GM13977 (cell line): ENCODE data around the gene EPHB1.

Source experiments
- DNase-seq: peaks from one replicate; pipeline ENCODE4 v3.0.0; 2012; ENCODE audit warnings: low spot score
- in situ Hi-C: fragments of 300-500 bp; cut with MboI; formaldehyde crosslinking; loops from one replicate; pipeline ENCODE4 v1.12.0; 2022; ENCODE audit warnings: low sequenced_read_pairs, low pct_unique_long_range_greater_than_20kb, mixed read lengths, inconsistent platforms; ENCODE audit not compliant: unreplicated experiment
- TF ChIP-seq, protein P1 (sequence below): IDR thresholded peaks from 2 replicates; pipeline ENCODE4 v1.5.1; 2012; ENCODE audit warnings: mild to moderate bottlenecking, control low read depth; ENCODE audit not compliant: insufficient read depth; ENCODE audit errors: extremely low read depth, missing control alignments

Gene EPHB1

GRCh38 chr3:134794950-134795745, at the start of gene EPHB1:
Gene EPHB1 (plus strand): TSS chr3:134795260.
- TF ChIP-seq, protein P1, sequence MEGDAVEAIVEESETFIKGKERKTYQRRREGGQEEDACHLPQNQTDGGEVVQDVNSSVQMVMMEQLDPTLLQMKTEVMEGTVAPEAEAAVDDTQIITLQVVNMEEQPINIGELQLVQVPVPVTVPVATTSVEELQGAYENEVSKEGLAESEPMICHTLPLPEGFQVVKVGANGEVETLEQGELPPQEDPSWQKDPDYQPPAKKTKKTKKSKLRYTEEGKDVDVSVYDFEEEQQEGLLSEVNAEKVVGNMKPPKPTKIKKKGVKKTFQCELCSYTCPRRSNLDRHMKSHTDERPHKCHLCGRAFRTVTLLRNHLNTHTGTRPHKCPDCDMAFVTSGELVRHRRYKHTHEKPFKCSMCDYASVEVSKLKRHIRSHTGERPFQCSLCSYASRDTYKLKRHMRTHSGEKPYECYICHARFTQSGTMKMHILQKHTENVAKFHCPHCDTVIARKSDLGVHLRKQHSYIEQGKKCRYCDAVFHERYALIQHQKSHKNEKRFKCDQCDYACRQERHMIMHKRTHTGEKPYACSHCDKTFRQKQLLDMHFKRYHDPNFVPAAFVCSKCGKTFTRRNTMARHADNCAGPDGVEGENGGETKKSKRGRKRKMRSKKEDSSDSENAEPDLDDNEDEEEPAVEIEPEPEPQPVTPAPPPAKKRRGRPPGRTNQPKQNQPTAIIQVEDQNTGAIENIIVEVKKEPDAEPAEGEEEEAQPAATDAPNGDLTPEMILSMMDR = peak; percentile 95
- peak; percentile 87 for DNase-seq
- in situ Hi-C loops = loop anchor here (25.0 kb wide), 1 partner anchor 717 kb away; no protein-coding TSS in a partner anchor

DNA sequence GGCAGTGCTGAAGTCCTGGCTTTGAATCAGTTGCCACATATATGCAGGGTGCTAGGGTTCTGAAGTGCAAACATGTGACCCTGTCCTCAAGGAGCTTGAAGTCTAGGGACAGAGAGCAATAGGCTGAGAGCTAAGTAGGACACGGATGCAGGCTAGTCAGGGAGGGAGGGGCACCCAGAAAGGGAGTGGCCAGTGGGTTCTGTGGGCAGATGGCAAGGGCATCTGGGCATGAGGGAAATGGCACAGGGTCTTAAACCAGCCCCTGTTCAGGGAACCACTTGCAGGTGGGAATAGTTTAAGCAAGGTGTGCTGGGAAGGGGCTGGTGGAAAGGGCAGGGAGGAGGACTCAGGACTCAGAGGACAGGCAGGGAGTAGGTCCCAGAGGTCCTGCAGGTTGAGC, 46.4 kb upstream of the EPHB1 start:
- TF ChIP-seq, protein P1 = no peak
- in situ Hi-C loops = no loop called here
- no peak for DNase-seq

- TF ChIP-seq, protein P1 = no peak
- DNase-seq = no peak
- in situ Hi-C loops = no loop called here
Observed at GRCh38 chr3:134749174-134749573, 45.9 kb upstream of the EPHB1 start.

GRCh38 chr3:134749802-134750553, 45.1 kb upstream of the EPHB1 start:
- DNase-seq = no peak
- TF ChIP-seq, protein P1 = no peak
- in situ Hi-C loops = no loop called here

GRCh38 chr3:134751831-134752230, 43.2 kb upstream of the EPHB1 start:
- in situ Hi-C loops = no loop called here
- no peak for DNase-seq
- TF ChIP-seq, protein P1 = no peak

GRCh38 chr3:134752761-134753461, 42.1 kb upstream of the EPHB1 start:
- TF ChIP-seq, protein P1 = no peak
- DNase-seq = no peak
- in situ Hi-C loops = no loop called here
